H9 (cell line): ENCODE results near the gene RBM42. TPM values are rescaled to one million over a fixed set of nuclear protein-coding genes. Genes with fewer than 3 reads are reported as not detected.
"Not testable (repeated sequence)": the region's sequence is repeated elsewhere in the genome, so short reads cannot be mapped to it uniquely, and the experiment has no call there.

ENCODE experiments used
- DNase-seq: peaks from one replicate; pipeline ENCODE4 v3.0.0-alpha.2; 2017
- H2AFZ ChIP-seq: one replicate; pipeline ENCODE4 v1.6.1; 2013; ENCODE audit warnings: mild to moderate bottlenecking, low read length, control low read depth, moderate library complexity
- H2AK5ac ChIP-seq: 2 replicates; pipeline ENCODE4 v1.6.1; 2013; ENCODE audit warnings: low read length, control low read depth, mixed read lengths; ENCODE audit not compliant: insufficient read length
- H2BK120ac ChIP-seq: one replicate; pipeline ENCODE4 v1.6.1; 2013; ENCODE audit warnings: low read depth, mild to moderate bottlenecking, low read length, control low read depth, inconsistent platforms; ENCODE audit not compliant: poor library complexity, severe bottlenecking
- H2BK12ac ChIP-seq: 2 replicates; pipeline ENCODE4 v1.6.1; 2013; ENCODE audit warnings: low read length, control low read depth, mixed read lengths, low read depth; ENCODE audit not compliant: insufficient read length
- H2BK15ac ChIP-seq: 2 replicates; pipeline ENCODE4 v1.6.1; 2013; ENCODE audit warnings: low read depth, low read length, control low read depth
- H2BK20ac ChIP-seq: one replicate; pipeline ENCODE4 v1.6.1; 2013; ENCODE audit warnings: low read depth, mild to moderate bottlenecking, low read length, control low read depth, inconsistent platforms; ENCODE audit not compliant: poor library complexity, severe bottlenecking
- H2BK5ac ChIP-seq: 2 replicates; pipeline ENCODE4 v1.6.1; 2013; ENCODE audit warnings: low read length, control low read depth, mixed read lengths; ENCODE audit not compliant: insufficient read length
- H3K14ac ChIP-seq: 2 replicates; pipeline ENCODE4 v1.6.1; 2013; ENCODE audit warnings: low read length, control low read depth; ENCODE audit not compliant: insufficient read depth
- H3K18ac ChIP-seq: 2 replicates; pipeline ENCODE4 v1.6.1; 2013; ENCODE audit warnings: low read depth, mild to moderate bottlenecking, mixed read lengths, low read length, control low read depth; ENCODE audit not compliant: insufficient read length
- H3K23ac ChIP-seq: 2 replicates; pipeline ENCODE4 v1.6.1; 2013; ENCODE audit warnings: low read length, control low read depth, mixed read lengths, low read depth; ENCODE audit not compliant: insufficient read length
- H3K23me2 ChIP-seq: 2 replicates; pipeline ENCODE4 v1.6.1; 2013; ENCODE audit warnings: low read depth, mild to moderate bottlenecking, mixed read lengths, low read length, control low read depth; ENCODE audit not compliant: insufficient read length, poor library complexity, severe bottlenecking
- H3K27ac ChIP-seq: 2 replicates; pipeline ENCODE4 v1.5.1; 2013; ENCODE audit warnings: low read length, control low read depth, mixed read lengths, low read depth; ENCODE audit not compliant: insufficient read length
- H3K27me3 ChIP-seq: 2 replicates; pipeline ENCODE4 v1.6.1; 2013; ENCODE audit warnings: low read length, control low read depth, inconsistent platforms; ENCODE audit not compliant: insufficient read depth
- H3K4ac ChIP-seq: 2 replicates; pipeline ENCODE4 v1.6.1; 2013; ENCODE audit warnings: low read depth, mild to moderate bottlenecking, control low read depth, inconsistent platforms, low read length, moderate library complexity
- H3K4me1 ChIP-seq: 2 replicates; pipeline ENCODE4 v1.6.1; 2013; ENCODE audit warnings: low read length, control low read depth, inconsistent platforms; ENCODE audit not compliant: insufficient read depth
- H3K4me2 ChIP-seq: 2 replicates; pipeline ENCODE4 v1.6.1; 2013; ENCODE audit warnings: low read length, control low read depth, mixed read lengths; ENCODE audit not compliant: insufficient read length, insufficient read depth
- H3K56ac ChIP-seq: 2 replicates; pipeline ENCODE4 v1.6.1; 2013; ENCODE audit warnings: low read depth, mild to moderate bottlenecking, mixed read lengths, low read length, control low read depth; ENCODE audit not compliant: insufficient read length
- H3K79me1 ChIP-seq: 2 replicates; pipeline ENCODE4 v1.6.1; 2013; ENCODE audit warnings: low read depth, mild to moderate bottlenecking, moderate library complexity, low read length, control low read depth, inconsistent platforms; ENCODE audit not compliant: insufficient read depth, poor library complexity, severe bottlenecking
- H3K79me2 ChIP-seq: 2 replicates; pipeline ENCODE4 v1.6.1; 2013; ENCODE audit warnings: low read length, control low read depth, inconsistent platforms; ENCODE audit not compliant: insufficient read depth
- H3K9ac ChIP-seq: 2 replicates; pipeline ENCODE4 v1.6.1; 2013; ENCODE audit warnings: low read length, control low read depth, mixed read lengths; ENCODE audit not compliant: insufficient read length; ENCODE audit errors: extremely low read depth
- H3K9me3 ChIP-seq: one replicate; pipeline ENCODE4 v1.6.1; 2013; ENCODE audit warnings: low read depth, low read length, inconsistent platforms; ENCODE audit not compliant: control insufficient read depth
- H3T11ph ChIP-seq: one replicate; pipeline ENCODE4 v1.6.1; 2013; ENCODE audit warnings: mild to moderate bottlenecking, low read length, control low read depth, inconsistent platforms
- H4K20me1 ChIP-seq: one replicate; pipeline ENCODE4 v1.6.1; 2013; ENCODE audit not compliant: control insufficient read depth, insufficient read length, insufficient read depth
- H4K5ac ChIP-seq: 2 replicates; pipeline ENCODE4 v1.6.1; 2013; ENCODE audit warnings: low read depth, mild to moderate bottlenecking, mixed read lengths, low read length, control low read depth; ENCODE audit not compliant: insufficient read length
- H4K8ac ChIP-seq: replicated peaks from 2 replicates; pipeline ENCODE4 v1.6.1; 2013; ENCODE audit warnings: low read length, control low read depth, mixed read lengths, low read depth; ENCODE audit not compliant: insufficient read length
- H4K91ac ChIP-seq: 2 replicates; pipeline ENCODE4 v1.6.1; 2013; ENCODE audit warnings: low read depth, mild to moderate bottlenecking, moderate library complexity, mixed read lengths, low read length, control low read depth; ENCODE audit not compliant: insufficient read length
- H3K27ac Mint-ChIP-seq, 3 experiments: 2 replicates in 2 of 3; 3 replicates in 1 of 3; pipeline ENCODE4 v1.8.0; 2020 to 2021; ENCODE audit warnings: mixed read lengths in 3 of 3, mild to moderate bottlenecking in 1 of 3, moderate library complexity in 1 of 3
- H3K27me3 Mint-ChIP-seq: 2 replicates; pipeline ENCODE4 v1.8.0; 2021; ENCODE audit warnings: low read depth, mild to moderate bottlenecking, moderate library complexity, mixed read lengths
- H3K36me3 Mint-ChIP-seq, 3 experiments: 2 replicates in 2 of 3; 3 replicates in 1 of 3; pipeline ENCODE4 v1.8.0; 2020 to 2021; ENCODE audit warnings: low read depth in 3 of 3, mixed read lengths in 3 of 3; ENCODE audit not compliant: insufficient read depth in 1 of 3
- H3K4me1 Mint-ChIP-seq, 2 experiments: 2 replicates each; pipeline ENCODE4 v1.8.0; 2020; ENCODE audit warnings: mixed read lengths in 2 of 2
- H3K4me3 Mint-ChIP-seq, 2 experiments: 2 replicates in 1 of 2; 3 replicates in 1 of 2; pipeline ENCODE4 v1.8.0; 2020 to 2021; ENCODE audit warnings: mild to moderate bottlenecking in 2 of 2, mixed read lengths in 2 of 2, moderate library complexity in 1 of 2
- H3K9me3 Mint-ChIP-seq, 2 experiments: 2 replicates in 1 of 2; 3 replicates in 1 of 2; pipeline ENCODE4 v1.8.0; 2020; ENCODE audit warnings: mild to moderate bottlenecking in 2 of 2, mixed read lengths in 2 of 2, moderate library complexity in 1 of 2
- CTCF ChIP-seq: fragments of 200-600 bp; sonication (generic); conservative IDR thresholded peaks from 3 replicates; pipeline ENCODE4 v1.8.0; 2021; ENCODE audit warnings: antibody characterized with exemption, mild to moderate bottlenecking
- WGBS: extraction: QIAGEN DNeasy Blood & Tissue Kit; methylation state at CpG from one replicate; pipeline ENCODE4 v1.1.7; 2013; ENCODE audit warnings: missing lambda C conversion rate, low lambda C conversion rate, mixed read lengths; ENCODE audit not compliant: insufficient read length; ENCODE audit errors: extremely low coverage; 5-methylcytosine and 5-hydroxymethylcytosine counted together
- total RNA-seq: library from RNA; stranded (reverse); gene quantifications from 2 replicates; pipeline ENCODE4 v1.2.1, GENCODE V29; 2021

RBM42 gene
- total RNA-seq, 1 experiment from 2014 or later: 83.3 TPM

GRCh38 chr19:35650581-35650980 is 21.7 kb downstream of the RBM42 start:
- no peaks in the 10 kb centered on the region; the same call in 1 of the 2 replicates for H3K27me3 ChIP-seq
- peaks cover 4% of the 10 kb centered on the region; the same call in 1 of the 2 replicates for H3K79me2 ChIP-seq
- no peak overlapping the region for H4K91ac ChIP-seq
- no peak overlapping the region for H2BK20ac ChIP-seq
- H4K20me1 ChIP-seq: no peaks in the 10 kb centered on the region
- H3K4ac ChIP-seq: no peak overlapping the region
- no peak overlapping the region for H3K56ac ChIP-seq
- no peak overlapping the region for H3T11ph ChIP-seq
- H3K9me3 ChIP-seq: no peaks in the 10 kb centered on the region
- no peak overlapping the region for H3K27ac Mint-ChIP-seq
- H3K4me1 ChIP-seq: no peaks in the 10 kb centered on the region
- H3K23ac ChIP-seq: no peak overlapping the region
- H3K27ac ChIP-seq: no peak overlapping the region
- H4K8ac ChIP-seq: no peak overlapping the region
- H3K27me3 Mint-ChIP-seq: peaks cover 14% of the 10 kb centered on the region
- H2BK120ac ChIP-seq: no peak overlapping the region
- no peak for TF ChIP-seq CTCF
- peaks cover 7% of the 10 kb centered on the region for H3K23me2 ChIP-seq
- no peak overlapping the region for H3K14ac ChIP-seq
- H2AFZ ChIP-seq: no peak overlapping the region
- no peak overlapping the region for H2BK5ac ChIP-seq
- 0 out of 5 replicates have a peak overlapping the region, but pooled peaks of 1 of the 2 experiments have one; percentile 2 for H3K4me3 Mint-ChIP-seq
- H4K5ac ChIP-seq: no peak overlapping the region
- H3K36me3 Mint-ChIP-seq: peaks cover 27 to 41% (median 35%) of the 10 kb centered on the region in 3 experiments
- no peak for DNase-seq
- no peak overlapping the region for H2BK15ac ChIP-seq
- no peak overlapping the region for H2BK12ac ChIP-seq
- WGBS: no CpG with 5 or more reads among the region's 9 CpGs
- no peak overlapping the region for H3K18ac ChIP-seq
- H3K79me1 ChIP-seq: no peaks in the 10 kb centered on the region
- H3K4me1 Mint-ChIP-seq: peaks cover 7 to 10% of the 10 kb centered on the region in 2 experiments
- no peaks in the 10 kb centered on the region; a peak in 1 of 5 replicates for H3K9me3 Mint-ChIP-seq
- H3K4me2 ChIP-seq: no peak overlapping the region
- H2AK5ac ChIP-seq: no peak overlapping the region
- H3K9ac ChIP-seq: no peak overlapping the region

- H2AK5ac ChIP-seq, H3K14ac ChIP-seq, H4K5ac ChIP-seq, H3K56ac ChIP-seq, H3K23me2 ChIP-seq, H3K27ac ChIP-seq, H3K4me3 Mint-ChIP-seq, H2BK12ac ChIP-seq, H2BK15ac ChIP-seq, H3K9ac ChIP-seq, H3K4me2 ChIP-seq, H3K27me3 Mint-ChIP-seq, H2AFZ ChIP-seq, H4K8ac ChIP-seq, H4K91ac ChIP-seq, H3T11ph ChIP-seq, H2BK20ac ChIP-seq, H3K27me3 ChIP-seq, H3K79me2 ChIP-seq, DNase-seq, H3K4me1 Mint-ChIP-seq, H2BK120ac ChIP-seq, H3K23ac ChIP-seq, H4K20me1 ChIP-seq, H3K9me3 ChIP-seq, H3K4me1 ChIP-seq, H3K4ac ChIP-seq, H3K9me3 Mint-ChIP-seq, H3K18ac ChIP-seq, H2BK5ac ChIP-seq, H3K27ac Mint-ChIP-seq, H3K79me1 ChIP-seq: not testable (repeated sequence)
- H3K36me3 Mint-ChIP-seq: peaks cover 54 to 81% (median 76%) of the 10 kb centered on the region in 3 experiments
- no CpG with 5 or more reads among the region's 6 CpGs for WGBS
These were observed 26.0 kb downstream of the RBM42 start for GRCh38 chr19:35654828-35655227.
